MG63 (cell line): ENCODE results near the gene FAM222A. TPM values are rescaled to one million over a fixed set of nuclear protein-coding genes. Genes with fewer than 3 reads are reported as not detected.

Experiments used
- DNase-seq: peaks from one replicate; pipeline ENCODE4 v3.0.0-alpha.2; 2020
- H3K27me3 ChIP-seq: fragments of 250-450 bp; sonication (Bioruptor Pico); 2 replicates; pipeline ENCODE4 v1.5.1; 2020; ENCODE audit warnings: mild to moderate bottlenecking, moderate library complexity
- H3K36me3 ChIP-seq: fragments of 250-450 bp; sonication (Bioruptor Pico); 2 replicates; pipeline ENCODE4 v1.5.1; 2020; ENCODE audit warnings: mild to moderate bottlenecking, moderate library complexity
- H3K4me3 ChIP-seq: fragments of 250-450 bp; sonication (Bioruptor Pico); 2 replicates; pipeline ENCODE4 v1.5.1; 2020; ENCODE audit warnings: mild to moderate bottlenecking, moderate library complexity
- H3K9me3 ChIP-seq: fragments of 250-450 bp; sonication (Bioruptor Pico); 2 replicates; pipeline ENCODE4 v1.5.1; 2020; ENCODE audit warnings: mild to moderate bottlenecking, moderate library complexity
- total RNA-seq: library from RNA; depleted of rRNA; stranded (reverse); fragments of >200 nt; shearing (Covaris generic); gene quantifications from 2 replicates; pipeline ENCODE4 v1.2.3, GENCODE V29; 2014; ENCODE audit warnings: low replicate concordance

Gene FAM222A
- total RNA-seq, 1 experiment from 2014 or later = 1.8 TPM

DNA sequence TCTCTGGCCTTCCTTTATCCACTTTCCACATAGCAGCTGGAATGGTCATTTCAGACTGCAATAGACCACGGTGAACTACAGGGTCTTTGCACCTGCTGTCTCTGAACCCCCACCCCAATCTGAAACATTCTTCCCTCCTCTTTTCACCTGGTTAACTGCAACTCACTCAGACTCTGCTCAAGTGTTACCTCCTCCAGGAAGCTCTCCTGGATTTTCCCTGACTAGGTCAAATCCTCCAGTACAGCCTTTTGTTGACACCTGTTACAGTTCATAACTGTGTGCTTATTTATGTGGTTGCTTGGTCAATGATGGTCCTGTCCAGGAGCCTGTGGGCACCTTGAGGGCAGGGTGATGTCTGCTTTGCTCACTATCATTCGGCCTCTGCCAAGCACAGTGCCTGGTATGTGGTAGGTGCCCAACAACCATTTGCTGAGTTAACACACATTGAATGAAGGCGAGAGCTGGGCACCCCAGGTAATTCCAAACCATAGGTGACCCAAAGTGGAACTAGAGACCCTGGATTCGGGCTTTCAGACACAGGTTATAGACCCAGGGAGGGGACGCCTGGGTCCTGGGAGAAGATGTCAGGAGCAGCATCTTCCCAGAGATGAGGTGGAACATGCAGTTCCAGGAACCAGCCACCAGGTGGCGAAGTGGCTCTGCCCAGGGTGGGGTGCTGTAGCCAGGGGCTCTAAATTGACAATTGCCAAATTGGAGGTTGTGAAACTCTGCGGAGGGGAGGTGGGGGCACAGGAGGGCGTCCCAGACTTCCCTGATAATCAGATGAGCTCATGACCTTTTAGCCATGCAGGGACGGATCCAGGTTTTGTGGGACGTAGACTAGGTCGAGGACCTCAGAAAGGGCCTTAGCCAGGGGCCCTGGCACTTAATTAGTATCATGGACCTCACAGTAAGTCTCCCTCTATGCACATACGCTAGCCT, 91.5 kb downstream of the FAM222A start:
- no peak overlapping the region for H3K4me3 ChIP-seq
- DNase-seq = peak; percentile 54
- no peaks in the 10 kb centered on the region for H3K36me3 ChIP-seq
- H3K27me3 ChIP-seq = no peaks in the 10 kb centered on the region
- no peaks in the 10 kb centered on the region for H3K9me3 ChIP-seq

DNA sequence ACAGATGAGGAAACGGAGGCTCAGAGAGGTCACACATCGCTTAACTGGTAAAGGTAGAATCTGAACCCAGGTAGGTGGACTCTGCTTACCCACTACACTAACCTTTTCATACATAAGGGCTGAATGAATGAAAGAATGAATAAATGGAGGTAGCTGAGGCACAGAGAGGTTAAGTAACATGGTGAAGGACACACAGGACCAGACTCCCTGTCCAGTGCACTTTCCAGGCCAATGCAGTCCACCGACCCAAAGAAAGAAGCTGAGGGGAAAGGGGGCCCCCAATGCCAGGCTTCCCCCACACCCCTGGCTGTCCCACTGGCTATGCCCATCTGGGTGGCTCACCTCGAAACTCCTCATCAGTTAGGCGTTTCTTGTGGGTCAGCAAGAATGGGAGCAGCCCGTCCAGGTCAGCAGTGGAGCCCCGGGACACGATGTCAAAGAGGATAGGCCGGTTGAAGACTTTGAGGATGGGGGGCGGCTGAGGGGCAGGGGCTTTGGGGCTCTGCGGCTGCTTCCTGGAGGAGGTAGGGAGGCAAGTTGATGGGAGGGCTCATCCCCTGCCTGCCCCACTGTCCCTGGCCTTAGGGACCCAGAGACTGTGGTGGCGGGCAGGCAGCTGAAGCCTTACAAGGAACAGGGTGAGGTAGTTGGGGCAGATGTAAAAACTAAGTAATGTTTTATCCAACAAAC, 94.5 kb downstream of the FAM222A start:
- Histone ChIP-seq H3K36me3 (no peaks in the 10 kb centered on the region; the same call in 1 of the 2 replicates), H3K27me3 (no peaks in the 10 kb centered on the region), H3K4me3 (no peak overlapping the region), H3K9me3 (no peaks in the 10 kb centered on the region)
- no peak for DNase-seq

GRCh38 chr12:109808876-109809646, 95.4 kb downstream of the FAM222A start:
- Histone ChIP-seq H3K36me3 (no peaks in the 10 kb centered on the region; the same call in 1 of the 2 replicates), H3K27me3 (no peaks in the 10 kb centered on the region), H3K9me3 (0 out of 2 replicates have a peak, but pooled peaks cover 2% of the 10 kb centered on the region), H3K4me3 (no peak overlapping the region)
- no peak for DNase-seq

- Histone ChIP-seq H3K4me3 (no peak overlapping the region), H3K27me3 (no peaks in the 10 kb centered on the region), H3K9me3 (0 out of 2 replicates have a peak, but pooled peaks cover 2% of the 10 kb centered on the region), H3K36me3 (no peaks in the 10 kb centered on the region; the same call in 1 of the 2 replicates)
- DNase-seq = no peak
These were observed 97.5 kb downstream of the FAM222A start for GRCh38 chr12:109810954-109811623.

DNA sequence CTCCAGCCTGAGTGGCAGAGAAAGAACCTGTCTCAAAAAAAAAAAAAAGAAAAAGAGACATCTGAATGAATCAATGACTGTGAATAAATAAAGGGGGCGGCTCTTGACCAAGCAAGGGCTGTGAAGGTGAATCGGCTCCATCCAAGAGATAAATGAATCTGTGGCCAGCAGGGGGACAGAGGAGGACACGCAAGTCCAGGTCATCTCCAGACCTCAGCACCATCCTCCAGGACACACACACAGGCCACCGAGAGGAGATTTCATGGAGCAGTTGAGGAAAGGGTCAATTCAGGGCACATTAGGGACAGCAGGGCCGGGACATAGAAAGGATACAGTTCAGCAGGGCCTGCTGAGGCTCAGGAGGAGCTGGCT, 98.0 kb downstream of the FAM222A start:
- Histone ChIP-seq H3K9me3 (0 out of 2 replicates have a peak, but pooled peaks cover 2% of the 10 kb centered on the region), H3K36me3 (no peaks in the 10 kb centered on the region; the same call in 1 of the 2 replicates), H3K27me3 (no peaks in the 10 kb centered on the region), H3K4me3 (no peak overlapping the region)
- no peak for DNase-seq

DNA sequence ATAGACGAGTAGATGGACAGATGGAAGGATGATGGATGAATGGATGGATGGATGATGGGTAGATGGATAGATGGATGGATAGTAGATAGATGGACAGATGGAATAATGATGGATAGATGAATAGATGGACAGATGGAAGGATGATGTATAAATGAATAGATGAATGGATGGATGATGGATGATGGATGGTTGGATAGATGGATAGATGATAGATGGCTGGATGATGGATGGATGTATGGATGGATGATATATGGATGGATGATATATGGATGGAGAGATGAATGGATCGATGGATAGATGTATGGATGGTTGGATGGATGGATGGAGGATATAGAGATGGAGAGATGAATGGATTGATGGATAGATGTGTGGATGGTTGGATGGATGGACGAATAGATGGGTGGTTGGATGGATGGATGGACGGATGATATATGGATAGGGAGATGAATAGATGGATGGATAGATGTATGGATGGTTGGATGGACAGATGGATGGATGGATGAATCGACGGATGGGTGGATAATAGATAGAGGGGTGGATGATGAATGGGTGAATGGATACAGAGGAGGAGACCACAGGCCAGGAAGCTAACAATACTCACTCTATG, 100.3 kb downstream of the FAM222A start:
- no peaks in the 10 kb centered on the region; the same call in 1 of the 2 replicates for H3K36me3 ChIP-seq
- H3K4me3 ChIP-seq = no peak overlapping the region
- 0 out of 2 replicates have a peak, but pooled peaks cover 2% of the 10 kb centered on the region for H3K9me3 ChIP-seq
- DNase-seq = no peak
- H3K27me3 ChIP-seq = no peaks in the 10 kb centered on the region

GRCh38 chr12:109814600-109815150, 101.0 kb downstream of the FAM222A start:
- Histone ChIP-seq H3K27me3 (no peaks in the 10 kb centered on the region), H3K9me3 (0 out of 2 replicates have a peak, but pooled peaks cover 2% of the 10 kb centered on the region), H3K4me3 (no peak overlapping the region), H3K36me3 (no peaks in the 10 kb centered on the region; the same call in 1 of the 2 replicates)
- no peak for DNase-seq

DNA sequence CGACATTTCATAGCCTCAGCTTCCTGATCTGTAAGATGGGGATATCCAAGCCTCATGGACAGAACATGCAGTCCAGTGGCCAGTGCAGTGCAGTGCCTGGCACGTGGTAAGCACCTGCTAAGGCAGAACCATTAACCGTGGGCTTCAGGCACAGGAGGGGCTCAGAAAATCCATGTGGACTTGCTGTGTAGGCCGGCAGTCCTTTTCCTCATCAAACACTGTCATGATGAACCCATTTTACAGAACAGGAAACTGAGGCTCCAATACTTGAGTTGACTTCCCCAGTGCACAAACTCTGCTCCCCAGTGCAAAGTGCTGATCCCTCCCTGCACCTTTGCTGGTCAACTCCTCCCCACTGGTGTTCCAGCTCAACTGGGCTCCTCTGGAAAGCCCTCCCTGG, 101.6 kb downstream of the FAM222A start:
- Histone ChIP-seq H3K27me3 (no peaks in the 10 kb centered on the region), H3K9me3 (0 out of 2 replicates have a peak, but pooled peaks cover 2% of the 10 kb centered on the region), H3K36me3 (no peaks in the 10 kb centered on the region; the same call in 1 of the 2 replicates), H3K4me3 (no peak overlapping the region)
- no peak for DNase-seq

- peak; percentile 12 for DNase-seq
- Histone ChIP-seq H3K4me3 (no peak overlapping the region), H3K27me3 (no peaks in the 10 kb centered on the region), H3K9me3 (0 out of 2 replicates have a peak, but pooled peaks cover 2% of the 10 kb centered on the region), H3K36me3 (no peaks in the 10 kb centered on the region; the same call in 1 of the 2 replicates)
These were observed 102.4 kb downstream of the FAM222A start for GRCh38 chr12:109815757-109816617.

DNA sequence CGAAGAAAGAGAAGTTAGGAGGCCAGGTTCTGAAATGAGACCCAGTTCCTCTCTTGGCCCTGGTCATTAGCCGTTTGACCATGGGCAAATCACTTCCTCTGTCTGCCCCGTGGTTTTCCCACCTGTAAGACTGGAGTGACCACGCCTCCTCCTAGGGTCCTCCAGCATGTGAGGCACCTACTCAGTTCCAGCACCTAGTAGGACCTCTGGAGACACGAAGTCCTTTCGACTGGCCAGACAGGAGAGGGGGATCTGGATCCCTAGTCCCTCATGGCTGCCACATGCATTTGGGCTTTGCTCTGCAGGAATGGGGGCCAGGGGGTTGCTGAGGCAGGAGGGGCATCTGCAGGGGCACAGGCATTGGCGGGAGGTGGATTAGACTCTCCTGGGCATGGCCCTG, 103.2 kb downstream of the FAM222A start:
- 0 out of 2 replicates have a peak, but pooled peaks cover 2% of the 10 kb centered on the region for H3K9me3 ChIP-seq
- no peak overlapping the region for H3K4me3 ChIP-seq
- no peaks in the 10 kb centered on the region; the same call in 1 of the 2 replicates for H3K36me3 ChIP-seq
- no peaks in the 10 kb centered on the region for H3K27me3 ChIP-seq
- DNase-seq = no peak

DNA sequence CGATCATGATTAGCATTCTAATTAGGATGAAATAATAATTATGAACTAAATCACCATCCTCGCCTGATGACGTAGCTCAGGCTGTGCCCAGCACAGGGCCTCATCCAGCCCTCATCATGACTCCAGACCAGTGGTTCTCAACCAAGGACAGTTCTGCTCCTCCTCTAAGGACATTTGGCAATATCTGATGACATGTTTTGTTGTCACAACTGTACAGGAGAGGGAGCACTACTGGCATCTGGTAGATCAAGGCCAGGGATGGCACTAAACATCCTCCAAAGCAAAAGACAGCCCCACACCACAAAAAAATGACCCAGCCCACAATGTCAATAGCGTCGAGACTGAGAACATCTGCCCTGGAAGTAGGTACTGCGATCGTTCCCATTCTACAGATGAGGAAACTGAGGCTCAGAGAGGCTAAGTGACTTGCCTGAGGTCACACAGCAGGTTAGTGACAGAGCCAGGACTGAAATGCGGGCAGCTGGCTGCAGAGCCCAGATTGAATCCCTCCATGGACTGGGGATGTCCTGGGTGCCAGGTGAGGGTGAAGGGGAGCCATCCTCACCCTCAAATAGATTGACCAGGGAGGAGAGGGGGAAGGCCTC, 104.1 kb downstream of the FAM222A start:
- H3K4me3 ChIP-seq = no peak overlapping the region
- DNase-seq = no peak

DNA sequence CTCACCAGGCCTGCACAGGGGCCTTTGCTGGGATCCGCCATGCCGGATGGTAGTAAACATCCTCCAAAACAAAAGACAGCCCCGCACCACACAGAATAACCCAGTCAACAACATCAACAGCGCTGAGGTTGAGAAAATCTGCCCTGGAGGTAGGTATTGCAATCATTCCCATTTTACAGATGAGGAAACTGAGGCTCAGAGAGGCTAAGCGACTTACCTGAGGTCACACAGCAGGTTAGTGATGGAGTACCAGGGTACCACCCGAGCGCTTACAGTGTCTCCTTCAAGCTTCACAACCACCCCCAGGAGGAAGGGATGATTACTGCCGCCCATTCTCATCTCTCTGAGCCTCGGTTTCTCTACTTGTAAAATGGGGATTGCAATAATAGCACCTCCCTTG, 104.6 kb downstream of the FAM222A start:
- Histone ChIP-seq H3K27me3 (no peaks in the 10 kb centered on the region), H3K9me3 (0 out of 2 replicates have a peak, but pooled peaks cover 2% of the 10 kb centered on the region), H3K36me3 (no peaks in the 10 kb centered on the region), H3K4me3 (no peak overlapping the region)
- no peak for DNase-seq

More for the DNA sequence above, 104.1 kb downstream of the FAM222A start:
- H3K27me3 ChIP-seq = no peaks in the 10 kb centered on the region
- no peaks in the 10 kb centered on the region; the same call in 1 of the 2 replicates for H3K36me3 ChIP-seq
- H3K9me3 ChIP-seq = 0 out of 2 replicates have a peak, but pooled peaks cover 2% of the 10 kb centered on the region

- no peaks in the 10 kb centered on the region for H3K9me3 ChIP-seq
- peak; percentile 37 for DNase-seq
- H3K27me3 ChIP-seq = no peaks in the 10 kb centered on the region
- no peaks in the 10 kb centered on the region for H3K36me3 ChIP-seq
- no peak overlapping the region for H3K4me3 ChIP-seq
These were observed 105.4 kb downstream of the FAM222A start for GRCh38 chr12:109818905-109819500.
